Testis (tissue), 2 donors: ENCODE data around the gene MTCL3.

ENCODE experiments used
- POLR2A ChIP-seq: fragments of 450-650 bp; IDR thresholded peaks from one replicate; pipeline ENCODE4 v1.6.1; 2017; ENCODE audit warnings: antibody characterized with exemption, mild to moderate bottlenecking, moderate library complexity
- TF ChIP-seq, protein P1 (sequence below), 3 experiments: fragments of 450-650 bp in 2 of 3; fragments of 200-600 bp in 1 of 3; sonication (generic) in 1 of 3; IDR thresholded peaks; one replicate each; pipeline ENCODE4 v1.5.1; 2016 to 2019; ENCODE audit warnings: antibody characterized with exemption in 3 of 3, mild to moderate bottlenecking in 2 of 3, moderate library complexity in 1 of 3

DNA sequence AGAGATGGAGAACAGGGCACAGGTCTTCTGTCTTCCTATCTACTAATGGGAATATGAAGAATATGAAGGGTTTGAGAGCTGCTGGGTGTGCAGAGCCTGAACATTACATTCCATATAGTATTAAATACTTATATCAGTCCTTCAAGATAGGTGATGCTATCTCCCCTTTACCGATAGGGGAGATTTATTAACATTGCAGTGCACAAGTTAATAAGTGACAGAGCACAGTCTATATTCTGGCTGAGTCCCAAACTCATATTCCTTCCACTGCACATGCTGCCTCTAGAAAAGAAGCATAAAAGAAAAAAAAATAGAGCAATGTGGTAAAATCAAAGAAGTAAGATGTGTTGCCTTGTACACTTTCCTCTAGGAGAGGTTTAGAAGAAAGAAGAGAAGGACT, 41.5 kb downstream of the MTCL3 start:
- no peak for TF ChIP-seq POLR2A
- TF ChIP-seq, protein P1, sequence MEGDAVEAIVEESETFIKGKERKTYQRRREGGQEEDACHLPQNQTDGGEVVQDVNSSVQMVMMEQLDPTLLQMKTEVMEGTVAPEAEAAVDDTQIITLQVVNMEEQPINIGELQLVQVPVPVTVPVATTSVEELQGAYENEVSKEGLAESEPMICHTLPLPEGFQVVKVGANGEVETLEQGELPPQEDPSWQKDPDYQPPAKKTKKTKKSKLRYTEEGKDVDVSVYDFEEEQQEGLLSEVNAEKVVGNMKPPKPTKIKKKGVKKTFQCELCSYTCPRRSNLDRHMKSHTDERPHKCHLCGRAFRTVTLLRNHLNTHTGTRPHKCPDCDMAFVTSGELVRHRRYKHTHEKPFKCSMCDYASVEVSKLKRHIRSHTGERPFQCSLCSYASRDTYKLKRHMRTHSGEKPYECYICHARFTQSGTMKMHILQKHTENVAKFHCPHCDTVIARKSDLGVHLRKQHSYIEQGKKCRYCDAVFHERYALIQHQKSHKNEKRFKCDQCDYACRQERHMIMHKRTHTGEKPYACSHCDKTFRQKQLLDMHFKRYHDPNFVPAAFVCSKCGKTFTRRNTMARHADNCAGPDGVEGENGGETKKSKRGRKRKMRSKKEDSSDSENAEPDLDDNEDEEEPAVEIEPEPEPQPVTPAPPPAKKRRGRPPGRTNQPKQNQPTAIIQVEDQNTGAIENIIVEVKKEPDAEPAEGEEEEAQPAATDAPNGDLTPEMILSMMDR (IDR thresholded peaks at IDR 0.05), result no peak
